ENCODE results near the gene DELE1. TPM values are rescaled to one million over a fixed set of nuclear protein-coding genes. Genes with fewer than 3 reads are reported as not detected.

DELE1 gene
- total RNA-seq, 1 experiment from 2014 or later, result 35.1 TPM

- DNase-seq (ENCODE audit: low spot score), result no peak
- H3K27ac ChIP-seq (ENCODE audit: low read depth, low read length, poor library complexity, severe bottlenecking), result no peak overlapping the region
- ChIA-PET POLR2A (ENCODE audit: low non-redundant PET) (no interaction called here), CTCF (interaction anchor here (1.0 kb wide), 1 partner anchor 14 kb away, joined by 4 read pairs; no protein-coding TSS in a partner anchor)
- H3K4me3 ChIP-seq (ENCODE audit: low read depth, low read length, poor library complexity, severe bottlenecking), result no peak overlapping the region
- no peaks in the 10 kb centered on the region for H3K27me3 ChIP-seq (replicated peaks; ENCODE audit: insufficient read depth, low read depth, low read length, poor library complexity)
- TF ChIP-seq EZH2 (IDR thresholded peaks at IDR 0.05; ENCODE audit: borderline replicate concordance, low read depth, low read length, poor library complexity, severe bottlenecking) (no peak), CTCF (conservative IDR thresholded peaks at IDR 0.05; ENCODE audit: low read depth, low read length) (no peak)
- H3K4me1 ChIP-seq (ENCODE audit: insufficient read depth, low read length, poor library complexity, severe bottlenecking), result no peaks in the 10 kb centered on the region
- H3K36me3 ChIP-seq (ENCODE audit: insufficient read depth, low read length, poor library complexity, severe bottlenecking), result no peaks in the 10 kb centered on the region
- H3K9me3 ChIP-seq (ENCODE audit: low read depth, low read length, poor library complexity, severe bottlenecking), result no peaks in the 10 kb centered on the region
- no TSS peak for BruUV-seq (replicated peaks)
- intact Hi-C loops (cut with micrococcal nuclease; ENCODE audit: unreplicated experiment), result no loop called here
These were observed 23.6 kb downstream of the DELE1 start for GRCh38 chr5:141947316-141947715.

- intact Hi-C loops (cut with micrococcal nuclease; ENCODE audit: unreplicated experiment), result no loop called here
These were observed 25.1 kb downstream of the DELE1 start for GRCh38 chr5:141948812-141949211.

DNA sequence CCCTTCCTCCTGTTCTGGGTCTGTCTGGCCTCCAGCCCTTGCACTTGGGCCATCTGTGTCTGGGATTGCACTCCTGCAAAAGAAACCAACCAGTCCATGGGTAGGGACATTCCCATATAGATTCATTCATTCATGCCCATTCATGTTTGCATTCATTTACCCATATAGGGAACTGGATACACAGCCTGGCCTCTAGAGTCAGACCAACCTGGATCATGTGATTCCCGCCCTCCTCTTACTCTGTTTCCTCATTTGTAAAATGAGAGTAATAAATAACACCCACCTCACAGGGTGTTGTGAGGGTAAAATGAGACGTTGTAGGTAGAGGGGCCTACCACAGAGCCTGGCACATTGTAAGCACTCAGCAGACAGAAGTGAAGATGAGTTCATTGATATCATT lies 25.8 kb downstream of the DELE1 start:
- Histone ChIP-seq H3K27ac (ENCODE audit: low read depth, low read length, poor library complexity, severe bottlenecking) (no peak overlapping the region), H3K4me1 (ENCODE audit: insufficient read depth, low read length, poor library complexity, severe bottlenecking) (no peaks in the 10 kb centered on the region), H3K9me3 (ENCODE audit: low read depth, low read length, poor library complexity, severe bottlenecking) (no peaks in the 10 kb centered on the region), H3K36me3 (ENCODE audit: insufficient read depth, low read length, poor library complexity, severe bottlenecking) (no peaks in the 10 kb centered on the region), H3K27me3 (replicated peaks; ENCODE audit: insufficient read depth, low read depth, low read length, poor library complexity) (no peaks in the 10 kb centered on the region), H3K4me3 (ENCODE audit: low read depth, low read length, poor library complexity, severe bottlenecking) (no peak overlapping the region)
- intact Hi-C loops (cut with micrococcal nuclease; ENCODE audit: unreplicated experiment), result no loop called here
- no peak for TF ChIP-seq EZH2 (IDR thresholded peaks at IDR 0.05; ENCODE audit: borderline replicate concordance, low read depth, low read length, poor library complexity, severe bottlenecking)
- no peak for TF ChIP-seq CTCF (conservative IDR thresholded peaks at IDR 0.05; ENCODE audit: low read depth, low read length)
- no TSS peak for BruUV-seq (replicated peaks)
- no peak for DNase-seq (ENCODE audit: low spot score)
- ChIA-PET CTCF (no interaction called here), POLR2A (ENCODE audit: low non-redundant PET) (no interaction called here)

More at GRCh38 chr5:141948812-141949211, 25.1 kb downstream of the DELE1 start:
- no peak overlapping the region for H3K27ac ChIP-seq (ENCODE audit: low read depth, low read length, poor library complexity, severe bottlenecking)
- no peaks in the 10 kb centered on the region for H3K36me3 ChIP-seq (ENCODE audit: insufficient read depth, low read length, poor library complexity, severe bottlenecking)
- TF ChIP-seq CTCF (conservative IDR thresholded peaks at IDR 0.05; ENCODE audit: low read depth, low read length) (no peak), EZH2 (IDR thresholded peaks at IDR 0.05; ENCODE audit: borderline replicate concordance, low read depth, low read length, poor library complexity, severe bottlenecking) (no peak)
- BruUV-seq (replicated peaks), result no TSS peak
- ChIA-PET CTCF (no interaction called here), POLR2A (ENCODE audit: low non-redundant PET) (no interaction called here)
- H3K27me3 ChIP-seq (replicated peaks; ENCODE audit: insufficient read depth, low read depth, low read length, poor library complexity), result no peaks in the 10 kb centered on the region
- H3K4me1 ChIP-seq (ENCODE audit: insufficient read depth, low read length, poor library complexity, severe bottlenecking), result no peaks in the 10 kb centered on the region
- no peaks in the 10 kb centered on the region for H3K9me3 ChIP-seq (ENCODE audit: low read depth, low read length, poor library complexity, severe bottlenecking)
- no peak overlapping the region for H3K4me3 ChIP-seq (ENCODE audit: low read depth, low read length, poor library complexity, severe bottlenecking)
- DNase-seq (ENCODE audit: low spot score), result no peak
